PFSK-1 (cell line): Measurements from ENCODE around the gene PRDM16.

Experiments used
- FOXP2 ChIP-seq: optimal IDR thresholded peaks from 2 replicates; pipeline ENCODE3; 2011; ENCODE audit warnings: borderline replicate concordance, control low read depth, inconsistent platforms; ENCODE audit not compliant: insufficient read depth; ENCODE audit errors: extremely low read length, extremely low read depth
- POLR2AphosphoS5 ChIP-seq: IDR thresholded peaks from 2 replicates; pipeline ENCODE4 v1.6.1; 2012; ENCODE audit warnings: low read depth, mild to moderate bottlenecking, control low read depth, low read length, moderate library complexity
- REST ChIP-seq, 2 experiments: IDR thresholded peaks; 2 replicates each; pipeline versions ENCODE4 v1.6.1 to v1.8.0; 2011 to 2012; ENCODE audit warnings: low read depth in 2 of 2, low read length in 2 of 2, control low read depth in 1 of 2, inconsistent platforms in 1 of 2, mild to moderate bottlenecking in 1 of 2, moderate library complexity in 1 of 2; ENCODE audit not compliant: insufficient read depth in 1 of 2
- SIN3A ChIP-seq: IDR thresholded peaks from 2 replicates; pipeline ENCODE4 v1.6.1; 2012; ENCODE audit warnings: mild to moderate bottlenecking, low read length, moderate library complexity, borderline replicate concordance; ENCODE audit not compliant: insufficient read depth
- TAF1 ChIP-seq: IDR thresholded peaks from 2 replicates; pipeline ENCODE4 v1.6.1; 2012; ENCODE audit warnings: low read length, control low read depth, borderline replicate concordance; ENCODE audit not compliant: insufficient read depth

Gene PRDM16

GRCh38 chr1:3372317-3372716, 303.3 kb downstream of the PRDM16 start:
- TF ChIP-seq SIN3A (no peak), POLR2AphosphoS5 (no peak), FOXP2 (no peak), TAF1 (no peak), REST (IDR thresholded peaks at IDR 0.05; ENCODE audit: insufficient read depth in 1 of 2, low read depth in 2 of 2, low read length in 2 of 2) (no peak)

DNA sequence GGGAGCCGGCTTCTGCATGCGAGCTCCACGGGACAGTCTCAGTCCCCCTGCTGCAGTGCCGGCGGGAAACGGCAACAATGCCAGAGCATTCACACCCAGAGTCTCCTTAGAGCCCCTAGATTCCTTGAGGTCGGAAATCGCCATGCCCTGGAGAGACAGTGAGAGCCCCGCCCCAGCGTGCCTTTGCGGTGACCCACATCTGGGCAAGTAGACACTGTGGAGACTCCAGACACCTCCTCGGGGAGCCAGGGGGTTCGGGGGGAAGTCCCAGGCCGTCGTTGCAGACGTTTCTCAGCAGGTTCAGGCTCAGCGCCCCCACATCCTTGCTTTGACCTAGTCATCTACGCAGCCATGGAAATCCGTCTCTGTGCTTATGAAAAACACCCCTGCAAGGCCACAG, 304.2 kb downstream of the PRDM16 start:
- TF ChIP-seq SIN3A (no peak), TAF1 (no peak), POLR2AphosphoS5 (no peak), FOXP2 (no peak), REST (IDR thresholded peaks at IDR 0.05; ENCODE audit: insufficient read depth in 1 of 2, low read depth in 2 of 2, low read length in 2 of 2) (no peak)

DNA sequence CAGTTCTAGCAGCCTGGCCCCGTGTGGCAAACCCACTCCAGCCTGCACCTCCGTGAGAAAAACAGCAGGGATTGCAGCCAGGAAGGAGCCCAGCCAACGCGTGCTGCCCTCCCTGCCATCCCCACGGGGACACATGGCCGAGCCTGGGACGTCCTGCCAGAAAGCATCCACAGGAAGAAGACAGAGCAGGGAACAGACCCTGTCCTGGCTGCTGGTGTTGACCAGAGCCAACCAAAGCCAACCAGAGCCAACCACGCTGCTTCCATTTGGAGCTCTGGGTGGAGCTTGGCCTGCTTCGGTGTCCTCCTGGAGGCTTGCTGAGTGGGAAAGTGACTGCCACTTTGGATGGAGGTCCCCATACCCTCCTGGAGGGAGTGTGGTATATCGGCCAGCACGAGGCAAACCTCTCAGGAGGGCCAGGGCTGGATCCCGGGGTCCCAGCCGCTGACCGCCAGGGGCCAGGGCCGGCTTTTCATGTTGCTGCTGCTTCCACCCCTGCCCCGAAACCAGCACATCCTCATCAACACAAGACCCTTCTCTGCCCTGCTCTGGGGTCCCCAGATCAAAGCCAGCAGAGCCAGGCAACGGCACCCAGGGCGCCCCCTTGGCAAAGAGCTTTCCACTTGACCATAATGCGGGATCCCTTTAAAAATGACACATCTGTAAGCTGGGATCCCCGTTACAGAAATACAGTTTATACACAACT, 304.9 kb downstream of the PRDM16 start:
- no peak for TF ChIP-seq FOXP2

GRCh38 chr1:3375245-3375644, 306.2 kb downstream of the PRDM16 start:
- no peak for TF ChIP-seq TAF1
- no peak for TF ChIP-seq FOXP2
- TF ChIP-seq POLR2AphosphoS5: no peak
- no peak for TF ChIP-seq SIN3A
- TF ChIP-seq REST (IDR thresholded peaks at IDR 0.05; ENCODE audit: insufficient read depth in 1 of 2, low read depth in 2 of 2, low read length in 2 of 2): no peak

- TF ChIP-seq FOXP2 (no peak), REST (IDR thresholded peaks at IDR 0.05; ENCODE audit: insufficient read depth in 1 of 2, low read depth in 2 of 2, low read length in 2 of 2) (no peak), POLR2AphosphoS5 (no peak), SIN3A (no peak)
Observed at GRCh38 chr1:3377166-3377565, 308.2 kb downstream of the PRDM16 start.

- no peak for TF ChIP-seq POLR2AphosphoS5
- no peak for TF ChIP-seq FOXP2
Observed at GRCh38 chr1:3377604-3378279, 308.7 kb downstream of the PRDM16 start.
